Neural cell (in vitro differentiated cells): ENCODE results near the gene TECPR1. TPM values are rescaled to one million over a fixed set of nuclear protein-coding genes. Genes with fewer than 3 reads are reported as not detected.

ENCODE experiments used
- H2AFZ ChIP-seq: fragments of 200-600, 300-800 bp; sonication (generic), shearing (Covaris generic); 2 replicates; pipeline ENCODE4 v1.6.0; 2014; ENCODE audit warnings: low read depth, mild to moderate bottlenecking, antibody characterized with exemption, low read length, moderate library complexity
- H3F3A ChIP-seq: fragments of 200-600 bp; shearing (Covaris generic); 2 replicates; pipeline ENCODE4 v1.6.1; 2016; ENCODE audit warnings: mild to moderate bottlenecking, moderate library complexity, mixed read lengths, antibody characterized with exemption, low read length; ENCODE audit not compliant: insufficient read depth, poor library complexity, severe bottlenecking
- H3K27ac ChIP-seq: fragments of 200-600, 300-800 bp; sonication (generic), shearing (Covaris generic); 2 replicates; pipeline ENCODE4 v1.5.1; 2014; ENCODE audit warnings: mild to moderate bottlenecking, low read length, moderate library complexity
- H3K27me3 ChIP-seq: fragments of 300-800, 200-600 bp; sonication (generic), shearing (Covaris generic); 2 replicates; pipeline ENCODE4 v1.6.0; 2014; ENCODE audit warnings: mild to moderate bottlenecking, low read depth, low read length, moderate library complexity; ENCODE audit not compliant: insufficient read depth
- H3K36me3 ChIP-seq: fragments of 300-800, 200-600 bp; sonication (generic), shearing (Covaris generic); 2 replicates; pipeline ENCODE4 v1.5.1; 2014; ENCODE audit warnings: mild to moderate bottlenecking, antibody characterized with exemption, low read length, moderate library complexity; ENCODE audit not compliant: insufficient read depth
- H3K4me2 ChIP-seq: fragments of 300-800, 200-600 bp; sonication (generic), shearing (Covaris generic); 2 replicates; pipeline ENCODE4 v1.6.0; 2014; ENCODE audit warnings: mild to moderate bottlenecking, low read length
- H3K4me3 ChIP-seq: fragments of 300-800, 200-600 bp; sonication (generic), shearing (Covaris generic); 2 replicates; pipeline ENCODE4 v1.5.1; 2014; ENCODE audit warnings: mild to moderate bottlenecking, low read length, moderate library complexity
- H3K79me2 ChIP-seq: fragments of 200-600 bp; shearing (Covaris generic); replicated peaks from 2 replicates; pipeline ENCODE4 v1.6.0; 2014; ENCODE audit warnings: mild to moderate bottlenecking, low read length, moderate library complexity; ENCODE audit not compliant: insufficient read depth
- H3K9ac ChIP-seq: fragments of 300-800, 200-600 bp; sonication (generic), shearing (Covaris generic); 2 replicates; pipeline ENCODE4 v1.6.1; 2016; ENCODE audit warnings: mild to moderate bottlenecking, low read length, mixed read lengths
- H3K9me2 ChIP-seq: fragments of 200-600 bp; shearing (Covaris generic); 2 replicates; pipeline ENCODE4 v1.6.1; 2016; ENCODE audit warnings: mild to moderate bottlenecking, low read length, mixed read lengths; ENCODE audit not compliant: insufficient read depth
- H3K9me3 ChIP-seq: fragments of 200-600, 300-800 bp; sonication (generic), shearing (Covaris generic); 2 replicates; pipeline ENCODE4 v1.6.1; 2016; ENCODE audit warnings: mild to moderate bottlenecking, mixed run types, low read length, moderate library complexity, mixed read lengths
- H4K20me1 ChIP-seq: fragments of 200-600 bp; shearing (Covaris generic); 2 replicates; pipeline ENCODE4 v1.6.1; 2016; ENCODE audit warnings: mild to moderate bottlenecking, mixed run types; ENCODE audit not compliant: insufficient read depth
- EP300 ChIP-seq: fragments of 450-650 bp; conservative IDR thresholded peaks from 2 replicates; pipeline ENCODE4 v1.6.1; 2014; ENCODE audit warnings: antibody characterized with exemption, mild to moderate bottlenecking, moderate library complexity; ENCODE audit not compliant: poor library complexity, severe bottlenecking
- EZH2 ChIP-seq: fragments of 200-600, 300-800 bp; shearing (Covaris generic), sonication (generic); IDR thresholded peaks from 2 replicates; pipeline ENCODE4 v1.6.1; 2014; ENCODE audit warnings: antibody characterized with exemption, low read length, borderline replicate concordance, mild to moderate bottlenecking; ENCODE audit not compliant: insufficient read depth, poor library complexity, severe bottlenecking
- MXI1 ChIP-seq: fragments of 450-650 bp; conservative IDR thresholded peaks from 2 replicates; pipeline ENCODE4 v1.6.1; 2014; ENCODE audit warnings: antibody characterized with exemption, mild to moderate bottlenecking; ENCODE audit not compliant: poor library complexity, severe bottlenecking
- POLR2AphosphoS5 ChIP-seq: IDR thresholded peaks from 2 replicates; pipeline ENCODE4 v1.6.1; 2012
- RAD21 ChIP-seq: fragments of 450-650 bp; conservative IDR thresholded peaks from 2 replicates; pipeline ENCODE4 v1.6.1; 2014; ENCODE audit warnings: antibody characterized with exemption, mild to moderate bottlenecking, moderate library complexity
- SMC3 ChIP-seq: fragments of 450-650 bp; conservative IDR thresholded peaks from 2 replicates; pipeline ENCODE4 v1.6.1; 2014; ENCODE audit warnings: antibody characterized with exemption, mild to moderate bottlenecking, moderate library complexity; ENCODE audit not compliant: poor library complexity
- TAF1 ChIP-seq: IDR thresholded peaks from 2 replicates; pipeline ENCODE4 v1.6.1; 2012; ENCODE audit warnings: low read depth
- polyA plus RNA-seq: library from polyadenylated mRNA; depleted of rRNA; stranded (reverse); fragments of >200 nt; gene quantifications from 2 replicates; pipeline ENCODE4 v1.2.3, GENCODE V29; 2014
- TF ChIP-seq, protein P1 (sequence below): fragments of 450-650 bp; IDR thresholded peaks from 2 replicates; pipeline ENCODE4 v1.5.1; 2014; ENCODE audit warnings: antibody characterized with exemption, mild to moderate bottlenecking, moderate library complexity; ENCODE audit not compliant: poor library complexity, severe bottlenecking
- TF ChIP-seq, protein P2 (sequence below): IDR thresholded peaks from 2 replicates; pipeline ENCODE4 v1.6.1; 2012; ENCODE audit warnings: borderline replicate concordance

TECPR1 gene
- polyA plus RNA-seq, 1 donor from 2014 or later = 46.6 TPM

DNA sequence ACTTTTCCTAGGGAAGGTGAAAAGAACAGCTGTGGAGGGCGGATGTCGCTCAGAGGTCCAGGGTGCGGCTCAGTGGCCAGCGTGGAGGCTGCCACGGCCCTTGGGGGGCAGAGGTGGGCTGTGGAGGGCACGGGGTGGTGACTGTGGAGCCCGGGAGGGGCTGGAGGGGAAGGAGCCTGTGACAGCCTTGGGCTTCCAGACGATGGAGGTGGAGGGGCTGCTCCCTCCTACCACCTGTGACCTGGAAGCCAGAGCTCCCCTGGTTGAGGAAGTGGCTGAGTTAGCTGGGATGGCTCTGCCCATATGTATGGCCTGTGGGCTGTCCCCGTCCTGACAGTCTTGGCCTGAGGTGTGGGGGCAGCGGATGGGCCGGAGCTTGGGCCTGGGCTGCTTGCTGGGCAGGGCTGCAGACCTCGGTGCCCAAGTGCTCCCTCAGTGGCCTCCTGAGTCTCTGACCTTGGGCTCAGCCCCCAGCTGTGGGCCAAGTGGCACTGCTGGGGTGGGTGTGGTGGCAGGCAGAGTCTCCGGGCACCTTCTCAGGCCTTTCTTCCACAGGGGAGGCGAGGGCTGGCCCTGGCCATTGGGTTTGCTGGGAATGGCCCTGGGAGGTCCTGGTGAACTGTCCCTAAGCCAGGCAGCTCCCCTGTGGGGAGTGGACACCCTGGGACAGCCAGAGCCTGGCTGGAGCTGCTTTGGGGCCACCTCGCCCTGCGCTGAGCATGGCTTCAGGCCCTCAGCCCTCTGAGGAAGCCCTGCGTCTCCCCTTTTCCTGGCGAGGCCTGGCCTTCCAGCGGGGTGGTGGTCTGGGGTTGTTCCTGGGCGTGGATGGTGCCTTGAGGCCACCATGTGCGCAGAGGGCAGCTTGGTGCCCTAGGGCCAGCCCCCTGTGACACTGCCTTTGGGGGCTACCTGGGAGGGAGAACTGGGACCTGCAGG is 33.4 kb upstream of the TECPR1 start:
- Histone ChIP-seq H4K20me1 (peaks cover 6% of the 10 kb centered on the region), H3K4me2 (no peak overlapping the region), H2AFZ (no peak overlapping the region), H3F3A (no peaks in the 10 kb centered on the region), H3K9me3 (no peaks in the 10 kb centered on the region), H3K27me3 (no peaks in the 10 kb centered on the region), H3K79me2 (peaks cover 26% of the 10 kb centered on the region), H3K9me2 (no peaks in the 10 kb centered on the region), H3K4me3 (peak overlapping the region; percentile 18), H3K9ac (no peak overlapping the region), H3K27ac (no peak overlapping the region), H3K36me3 (no peaks in the 10 kb centered on the region)
- TF ChIP-seq MXI1 (no peak), EP300 (no peak), TAF1 (no peak), POLR2AphosphoS5 (no peak), EZH2 (no peak), RAD21 (no peak), SMC3 (no peak)
- TF ChIP-seq, protein P1, sequence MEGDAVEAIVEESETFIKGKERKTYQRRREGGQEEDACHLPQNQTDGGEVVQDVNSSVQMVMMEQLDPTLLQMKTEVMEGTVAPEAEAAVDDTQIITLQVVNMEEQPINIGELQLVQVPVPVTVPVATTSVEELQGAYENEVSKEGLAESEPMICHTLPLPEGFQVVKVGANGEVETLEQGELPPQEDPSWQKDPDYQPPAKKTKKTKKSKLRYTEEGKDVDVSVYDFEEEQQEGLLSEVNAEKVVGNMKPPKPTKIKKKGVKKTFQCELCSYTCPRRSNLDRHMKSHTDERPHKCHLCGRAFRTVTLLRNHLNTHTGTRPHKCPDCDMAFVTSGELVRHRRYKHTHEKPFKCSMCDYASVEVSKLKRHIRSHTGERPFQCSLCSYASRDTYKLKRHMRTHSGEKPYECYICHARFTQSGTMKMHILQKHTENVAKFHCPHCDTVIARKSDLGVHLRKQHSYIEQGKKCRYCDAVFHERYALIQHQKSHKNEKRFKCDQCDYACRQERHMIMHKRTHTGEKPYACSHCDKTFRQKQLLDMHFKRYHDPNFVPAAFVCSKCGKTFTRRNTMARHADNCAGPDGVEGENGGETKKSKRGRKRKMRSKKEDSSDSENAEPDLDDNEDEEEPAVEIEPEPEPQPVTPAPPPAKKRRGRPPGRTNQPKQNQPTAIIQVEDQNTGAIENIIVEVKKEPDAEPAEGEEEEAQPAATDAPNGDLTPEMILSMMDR = no peak
- TF ChIP-seq, protein P2, sequence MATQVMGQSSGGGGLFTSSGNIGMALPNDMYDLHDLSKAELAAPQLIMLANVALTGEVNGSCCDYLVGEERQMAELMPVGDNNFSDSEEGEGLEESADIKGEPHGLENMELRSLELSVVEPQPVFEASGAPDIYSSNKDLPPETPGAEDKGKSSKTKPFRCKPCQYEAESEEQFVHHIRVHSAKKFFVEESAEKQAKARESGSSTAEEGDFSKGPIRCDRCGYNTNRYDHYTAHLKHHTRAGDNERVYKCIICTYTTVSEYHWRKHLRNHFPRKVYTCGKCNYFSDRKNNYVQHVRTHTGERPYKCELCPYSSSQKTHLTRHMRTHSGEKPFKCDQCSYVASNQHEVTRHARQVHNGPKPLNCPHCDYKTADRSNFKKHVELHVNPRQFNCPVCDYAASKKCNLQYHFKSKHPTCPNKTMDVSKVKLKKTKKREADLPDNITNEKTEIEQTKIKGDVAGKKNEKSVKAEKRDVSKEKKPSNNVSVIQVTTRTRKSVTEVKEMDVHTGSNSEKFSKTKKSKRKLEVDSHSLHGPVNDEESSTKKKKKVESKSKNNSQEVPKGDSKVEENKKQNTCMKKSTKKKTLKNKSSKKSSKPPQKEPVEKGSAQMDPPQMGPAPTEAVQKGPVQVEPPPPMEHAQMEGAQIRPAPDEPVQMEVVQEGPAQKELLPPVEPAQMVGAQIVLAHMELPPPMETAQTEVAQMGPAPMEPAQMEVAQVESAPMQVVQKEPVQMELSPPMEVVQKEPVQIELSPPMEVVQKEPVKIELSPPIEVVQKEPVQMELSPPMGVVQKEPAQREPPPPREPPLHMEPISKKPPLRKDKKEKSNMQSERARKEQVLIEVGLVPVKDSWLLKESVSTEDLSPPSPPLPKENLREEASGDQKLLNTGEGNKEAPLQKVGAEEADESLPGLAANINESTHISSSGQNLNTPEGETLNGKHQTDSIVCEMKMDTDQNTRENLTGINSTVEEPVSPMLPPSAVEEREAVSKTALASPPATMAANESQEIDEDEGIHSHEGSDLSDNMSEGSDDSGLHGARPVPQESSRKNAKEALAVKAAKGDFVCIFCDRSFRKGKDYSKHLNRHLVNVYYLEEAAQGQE = no peak

DNA sequence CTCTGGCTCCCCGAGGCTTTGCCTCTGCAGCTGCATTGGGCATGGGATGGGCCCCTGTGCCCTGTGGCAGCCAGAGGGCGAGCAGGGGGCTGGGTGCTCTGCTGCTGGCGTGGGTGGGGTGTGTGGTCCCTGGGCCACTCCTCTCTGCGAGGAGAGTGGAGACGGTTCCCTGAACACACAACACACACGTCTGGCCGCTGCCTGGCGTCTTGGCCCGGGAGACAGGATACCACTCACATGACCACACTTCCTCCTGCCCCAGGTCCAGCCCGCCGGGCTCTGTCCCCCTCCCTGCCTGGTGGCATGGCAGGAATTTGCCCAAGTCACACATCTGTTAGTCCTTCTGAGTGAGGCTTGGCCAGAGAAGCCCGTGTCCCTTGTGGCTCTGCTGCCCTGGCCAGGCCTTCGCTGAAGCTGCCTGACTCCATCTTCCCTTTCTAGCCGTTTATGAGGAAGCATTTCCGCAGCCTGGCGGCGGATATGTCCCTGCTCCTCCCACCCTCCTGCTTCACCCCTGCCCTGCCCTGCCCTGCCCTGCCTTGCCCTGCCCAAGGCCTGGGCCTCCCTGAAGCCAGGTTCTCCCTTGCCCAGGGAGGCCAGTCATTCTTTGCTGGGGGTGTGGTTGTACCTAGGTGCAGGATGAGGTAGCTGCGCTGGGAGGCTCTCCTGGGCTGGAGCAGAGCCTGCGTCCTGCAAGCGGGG is 32.5 kb upstream of the TECPR1 start:
- Histone ChIP-seq H3K9me3 (no peaks in the 10 kb centered on the region), H3K27ac (no peak overlapping the region), H4K20me1 (peaks cover 6% of the 10 kb centered on the region), H3K27me3 (no peaks in the 10 kb centered on the region), H2AFZ (no peak overlapping the region), H3K36me3 (no peaks in the 10 kb centered on the region), H3K4me3 (peak overlapping the region; percentile 88), H3K9me2 (no peaks in the 10 kb centered on the region), H3K79me2 (peaks cover 26% of the 10 kb centered on the region), H3F3A (no peaks in the 10 kb centered on the region), H3K9ac (no peak overlapping the region), H3K4me2 (no peak overlapping the region)
- TF ChIP-seq SMC3 (no peak), TAF1 (no peak), RAD21 (no peak)
- TF ChIP-seq, protein P1 = no peak
